ENCODE results near the gene HOXD10.

Gene HOXD10

GRCh38 chr2:176096243-176096985, 20.2 kb upstream of the HOXD10 start:
- DNase-seq = no peak

- peak; percentile 52 for DNase-seq
Measured at GRCh38 chr2:176096986-176097819, 19.4 kb upstream of the HOXD10 start.

- no peak for DNase-seq
Measured at GRCh38 chr2:176097820-176098365, 18.7 kb upstream of the HOXD10 start.

- no peak for DNase-seq
Measured at GRCh38 chr2:176098366-176099158, 18.0 kb upstream of the HOXD10 start.

GRCh38 chr2:176099159-176099727, 17.3 kb upstream of the HOXD10 start:
- no peak for DNase-seq

GRCh38 chr2:176099728-176100546, 16.6 kb upstream of the HOXD10 start, which contains the start of gene HOXD12:
Gene HOXD12 (plus strand): TSS chr2:176099795. CDS start chr2:176099802, 7 bp downstream.
- no peak for DNase-seq

GRCh38 chr2:176100547-176101140, 15.9 kb upstream of the HOXD10 start:
- DNase-seq = no peak

GRCh38 chr2:176101216-176101830, 15.3 kb upstream of the HOXD10 start:
- no peak for DNase-seq

GRCh38 chr2:176101842-176102241, 14.7 kb upstream of the HOXD10 start:
- no peak for DNase-seq

GRCh38 chr2:176102309-176102866, 14.2 kb upstream of the HOXD10 start:
- no peak for DNase-seq

GRCh38 chr2:176103194-176103593, 13.4 kb upstream of the HOXD10 start:
- DNase-seq = no peak

GRCh38 chr2:176103742-176104315, 12.7 kb upstream of the HOXD10 start:
- DNase-seq = no peak

GRCh38 chr2:176104316-176105077, 12.1 kb upstream of the HOXD10 start:
- DNase-seq = no peak

- no peak for DNase-seq
Measured at GRCh38 chr2:176105078-176105729, 11.4 kb upstream of the HOXD10 start.

- DNase-seq = no peak
Measured at GRCh38 chr2:176105730-176106580, 10.6 kb upstream of the HOXD10 start.

- DNase-seq = no peak
Measured at GRCh38 chr2:176106581-176107539, 9.7 kb upstream of the HOXD10 start, which contains the start of gene HOXD11. Gene HOXD11 (plus strand): TSS chr2:176107280. CDS start chr2:176107356, 76 bp downstream.

Measured in GDM1 (cell line).